ENCODE data around the gene CRYGA.

The CRYGA gene

GRCh38 chr2:208179028-208179609 lies 15.7 kb upstream of the CRYGA start:
- Mint-ChIP-seq H3K9me3 (no peaks in the 10 kb centered on the region), H3K4me3 (no peak overlapping the region), H3K27ac (no peak overlapping the region), H3K27me3 (peaks cover 17% of the 10 kb centered on the region), H3K36me3 (no peaks in the 10 kb centered on the region), H3K4me1 (peaks cover 10% of the 10 kb centered on the region)
- no peak for ATAC-seq

- no peak for ATAC-seq
- Mint-ChIP-seq H3K9me3 (no peaks in the 10 kb centered on the region), H3K4me1 (no peaks in the 10 kb centered on the region), H3K27ac (no peak overlapping the region), H3K4me3 (no peak overlapping the region), H3K27me3 (no peaks in the 10 kb centered on the region), H3K36me3 (no peaks in the 10 kb centered on the region)
These were observed 12.4 kb upstream of the CRYGA start for GRCh38 chr2:208175840-208176153.

- Mint-ChIP-seq H3K4me3 (no peak overlapping the region), H3K9me3 (no peaks in the 10 kb centered on the region), H3K27ac (no peak overlapping the region), H3K4me1 (no peaks in the 10 kb centered on the region), H3K27me3 (peaks cover 4% of the 10 kb centered on the region), H3K36me3 (no peaks in the 10 kb centered on the region)
- ATAC-seq, result peak; percentile 88
These were observed 11.9 kb upstream of the CRYGA start for GRCh38 chr2:208175069-208175839.

GRCh38 chr2:208174144-208174543 lies 10.8 kb upstream of the CRYGA start:
- no peak for ATAC-seq
- H3K4me1 Mint-ChIP-seq, result no peaks in the 10 kb centered on the region
- no peaks in the 10 kb centered on the region for H3K9me3 Mint-ChIP-seq
- H3K4me3 Mint-ChIP-seq, result no peak overlapping the region
- H3K27ac Mint-ChIP-seq, result no peak overlapping the region
- no peaks in the 10 kb centered on the region for H3K36me3 Mint-ChIP-seq
- peaks cover 10% of the 10 kb centered on the region for H3K27me3 Mint-ChIP-seq

GRCh38 chr2:208172125-208172524 lies 8.7 kb upstream of the CRYGA start:
- H3K36me3 Mint-ChIP-seq, result no peaks in the 10 kb centered on the region
- H3K27me3 Mint-ChIP-seq, result peaks cover 10% of the 10 kb centered on the region
- no peaks in the 10 kb centered on the region for H3K4me1 Mint-ChIP-seq
- no peak overlapping the region for H3K27ac Mint-ChIP-seq
- H3K9me3 Mint-ChIP-seq, result no peaks in the 10 kb centered on the region
- no peak for ATAC-seq
- H3K4me3 Mint-ChIP-seq, result no peak overlapping the region

GRCh38 chr2:208164951-208165755 lies 1.8 kb upstream of the CRYGA start:
- Mint-ChIP-seq H3K36me3 (no peaks in the 10 kb centered on the region), H3K9me3 (no peaks in the 10 kb centered on the region), H3K4me3 (no peak overlapping the region), H3K27ac (no peak overlapping the region), H3K27me3 (peaks cover 16% of the 10 kb centered on the region), H3K4me1 (no peaks in the 10 kb centered on the region)
- no peak for ATAC-seq

- ATAC-seq, result no peak
- Mint-ChIP-seq H3K27me3 (peaks cover 13% of the 10 kb centered on the region), H3K4me1 (no peaks in the 10 kb centered on the region), H3K9me3 (peaks cover 3% of the 10 kb centered on the region), H3K36me3 (no peaks in the 10 kb centered on the region), H3K4me3 (no peak overlapping the region), H3K27ac (no peak overlapping the region)
These were observed 7.0 kb downstream of the CRYGA start for GRCh38 chr2:208156439-208156838.

GRCh38 chr2:208153156-208153555 lies 10.2 kb downstream of the CRYGA start:
- no peaks in the 10 kb centered on the region for H3K4me1 Mint-ChIP-seq
- H3K27me3 Mint-ChIP-seq, result no peaks in the 10 kb centered on the region
- H3K4me3 Mint-ChIP-seq, result no peak overlapping the region
- no peak overlapping the region for H3K27ac Mint-ChIP-seq
- peaks cover 12% of the 10 kb centered on the region for H3K9me3 Mint-ChIP-seq
- no peaks in the 10 kb centered on the region for H3K36me3 Mint-ChIP-seq
- ATAC-seq, result no peak

GRCh38 chr2:208150956-208151355 lies 12.4 kb downstream of the CRYGA start:
- ATAC-seq, result no peak
- Mint-ChIP-seq H3K27ac (no peak overlapping the region), H3K27me3 (peaks cover 20% of the 10 kb centered on the region), H3K4me1 (no peaks in the 10 kb centered on the region), H3K4me3 (no peak overlapping the region), H3K9me3 (peaks cover 12% of the 10 kb centered on the region), H3K36me3 (no peaks in the 10 kb centered on the region)

GRCh38 chr2:208150094-208150493 lies 13.3 kb downstream of the CRYGA start:
- Mint-ChIP-seq H3K36me3 (no peaks in the 10 kb centered on the region), H3K27me3 (peaks cover 21% of the 10 kb centered on the region), H3K4me3 (no peak overlapping the region), H3K4me1 (no peaks in the 10 kb centered on the region), H3K9me3 (peaks cover 12% of the 10 kb centered on the region), H3K27ac (no peak overlapping the region)
- no peak for ATAC-seq

- H3K36me3 Mint-ChIP-seq, result no peaks in the 10 kb centered on the region
- H3K9me3 Mint-ChIP-seq, result peaks cover 12% of the 10 kb centered on the region
- H3K27ac Mint-ChIP-seq, result no peak overlapping the region
- peaks cover 21% of the 10 kb centered on the region for H3K27me3 Mint-ChIP-seq
- H3K4me3 Mint-ChIP-seq, result no peak overlapping the region
- no peak for ATAC-seq
- H3K4me1 Mint-ChIP-seq, result no peaks in the 10 kb centered on the region
These were observed 14.6 kb downstream of the CRYGA start for GRCh38 chr2:208148803-208149202.

GRCh38 chr2:208147759-208148158 lies 15.6 kb downstream of the CRYGA start:
- Mint-ChIP-seq H3K27me3 (peaks cover 21% of the 10 kb centered on the region), H3K36me3 (no peaks in the 10 kb centered on the region), H3K9me3 (peaks cover 12% of the 10 kb centered on the region), H3K4me3 (no peak overlapping the region), H3K27ac (no peak overlapping the region), H3K4me1 (no peaks in the 10 kb centered on the region)
- ATAC-seq, result no peak

- Mint-ChIP-seq H3K27me3 (peaks cover 21% of the 10 kb centered on the region), H3K4me1 (no peaks in the 10 kb centered on the region), H3K27ac (no peak overlapping the region), H3K4me3 (no peak overlapping the region), H3K9me3 (peaks cover 12% of the 10 kb centered on the region), H3K36me3 (no peaks in the 10 kb centered on the region)
- ATAC-seq, result no peak
These were observed 16.4 kb downstream of the CRYGA start for GRCh38 chr2:208147008-208147407.

- no peak for ATAC-seq
- Mint-ChIP-seq H3K36me3 (no peaks in the 10 kb centered on the region), H3K9me3 (peaks cover 6% of the 10 kb centered on the region), H3K27ac (no peak within 1 kb of the TSS), H3K27me3 (peaks cover 21% of the 10 kb centered on the region), H3K4me1 (no peaks in the 10 kb centered on the region), H3K4me3 (no peak within 1 kb of the TSS)
These were observed 17.4 kb downstream of the CRYGA start, which contains the start of gene CRYGB for GRCh38 chr2:208146006-208146405. Gene CRYGB (minus strand): TSS chr2:208146158. CDS start chr2:208146120, 38 bp downstream.

GRCh38 chr2:208142925-208143799 lies 20.2 kb downstream of the CRYGA start:
- Mint-ChIP-seq H3K36me3 (no peaks in the 10 kb centered on the region), H3K27me3 (peaks cover 21% of the 10 kb centered on the region), H3K9me3 (no peaks in the 10 kb centered on the region), H3K4me1 (no peaks in the 10 kb centered on the region), H3K27ac (no peak overlapping the region), H3K4me3 (no peak overlapping the region)
- no peak for ATAC-seq

All from stimulated activated memory B cell treated with anti-CD40 and anti-IgM and Interleukin-4, amounts not matched to agents 10 μg/mL and 1 μg/mL and 100 μg/mL, for 72 hours (primary cell).